GM23338 (cell line): ENCODE results near the gene CORO7. TPM values are rescaled to one million over a fixed set of nuclear protein-coding genes. Genes with fewer than 3 reads are reported as not detected.

Experiments
- ATAC-seq: fragments of 200-7000 bp; cut with Tn5 transposase; 3 replicates; pipeline ENCODE4 v1.9.1; 2020
- DNase-seq: peaks from one replicate; pipeline ENCODE4 v3.0.0-alpha.2; 2015; ENCODE audit warnings: low spot score
- H2AFZ ChIP-seq: fragments of 200-600 bp; sonication (generic); 2 replicates; pipeline ENCODE4 v1.8.0; 2016; ENCODE audit warnings: antibody characterized with exemption, mild to moderate bottlenecking, moderate library complexity
- H3F3A ChIP-seq: fragments of 200-600 bp; sonication (generic); replicated peaks from 2 replicates; pipeline ENCODE4 v1.8.0; 2017; ENCODE audit warnings: antibody characterized with exemption, mixed run types, low read depth
- H3K27ac ChIP-seq: fragments of 200-600 bp; sonication (generic); 2 replicates; pipeline ENCODE4 v1.6.1; 2016; ENCODE audit warnings: low read depth
- H3K27me3 ChIP-seq: fragments of 200-600 bp; sonication (generic); 2 replicates; pipeline ENCODE4 v1.8.0; 2016; ENCODE audit warnings: mild to moderate bottlenecking, mixed run types, moderate library complexity; ENCODE audit not compliant: insufficient read depth
- H3K36me3 ChIP-seq: fragments of 200-600 bp; sonication (generic); 2 replicates; pipeline ENCODE4 v1.8.0; 2016; ENCODE audit warnings: mild to moderate bottlenecking; ENCODE audit not compliant: insufficient read depth
- H3K4me1 ChIP-seq: fragments of 200-600 bp; sonication (generic); 2 replicates; pipeline ENCODE4 v1.8.0; 2016; ENCODE audit warnings: mild to moderate bottlenecking, moderate library complexity; ENCODE audit not compliant: insufficient read depth
- H3K4me2 ChIP-seq: fragments of 200-600 bp; sonication (generic); 2 replicates; pipeline ENCODE4 v1.7.1; 2017; ENCODE audit warnings: mixed run types
- H3K4me3 ChIP-seq: fragments of 200-600 bp; sonication (generic); 2 replicates; pipeline ENCODE4 v1.6.1; 2016; ENCODE audit warnings: mixed run types
- H3K79me2 ChIP-seq: fragments of 200-600 bp; sonication (generic); replicated peaks from 2 replicates; pipeline ENCODE4 v1.8.0; 2017; ENCODE audit warnings: mild to moderate bottlenecking; ENCODE audit not compliant: insufficient read depth
- H3K9me2 ChIP-seq: fragments of 200-600 bp; sonication (generic); 2 replicates; pipeline ENCODE4 v1.8.0; 2017; ENCODE audit not compliant: insufficient read depth
- H4K20me1 ChIP-seq: fragments of 200-600 bp; sonication (generic); replicated peaks from 2 replicates; pipeline ENCODE4 v1.8.0; 2017; ENCODE audit warnings: mild to moderate bottlenecking; ENCODE audit not compliant: insufficient read depth
- H3K27ac Mint-ChIP-seq: 2 replicates; pipeline ENCODE4 v1.8.0; 2020; ENCODE audit warnings: inconsistent platforms, mild to moderate bottlenecking, moderate library complexity, mixed read lengths
- H3K27me3 Mint-ChIP-seq: 3 replicates; pipeline ENCODE4 v1.8.0; 2022; ENCODE audit warnings: low read depth, mild to moderate bottlenecking, moderate library complexity, mixed read lengths, inconsistent platforms; ENCODE audit not compliant: insufficient read depth, poor library complexity
- H3K36me3 Mint-ChIP-seq: 3 replicates; pipeline ENCODE4 v1.8.0; 2021; ENCODE audit warnings: low read depth, mild to moderate bottlenecking, inconsistent platforms, moderate library complexity, mixed read lengths
- H3K4me1 Mint-ChIP-seq: 3 replicates; pipeline ENCODE4 v1.8.0; 2020; ENCODE audit warnings: mild to moderate bottlenecking, inconsistent platforms, mixed read lengths
- H3K4me3 Mint-ChIP-seq: 3 replicates; pipeline ENCODE4 v1.8.0; 2021; ENCODE audit warnings: moderate library complexity, mild to moderate bottlenecking, inconsistent platforms, mixed read lengths
- H3K9me3 Mint-ChIP-seq: 3 replicates; pipeline ENCODE4 v1.8.0; 2020; ENCODE audit warnings: moderate library complexity, mild to moderate bottlenecking, inconsistent platforms, mixed read lengths
- CTCF ChIP-seq, 2 experiments: fragments of 200-600 bp in 1 of 2; sonication (generic) in 1 of 2; conservative IDR thresholded peaks; 2 replicates each; pipeline versions ENCODE4 v1.5.1 to v1.6.1; 2016 to 2017; ENCODE audit warnings: antibody characterized with exemption in 2 of 2, low read depth in 2 of 2, mild to moderate bottlenecking in 2 of 2, moderate library complexity in 1 of 2
- ETS1 ChIP-seq: IDR thresholded peaks from 2 replicates; pipeline ENCODE4 v1.6.1; 2016; ENCODE audit warnings: antibody characterized with exemption
- EZH2 ChIP-seq: fragments of 200-600 bp; sonication (generic); IDR thresholded peaks from one replicate; pipeline ENCODE4 v1.8.0; 2017; ENCODE audit warnings: antibody characterized with exemption, mild to moderate bottlenecking, low read depth; ENCODE audit not compliant: unreplicated experiment
- EZH2phosphoT487 ChIP-seq: fragments of 200-600 bp; sonication (generic); IDR thresholded peaks from one replicate; pipeline ENCODE4 v1.8.1; 2018; ENCODE audit warnings: antibody characterized with exemption; ENCODE audit not compliant: unreplicated experiment
- JUNB ChIP-seq: IDR thresholded peaks from one replicate; pipeline ENCODE4 v1.6.1; 2016; ENCODE audit warnings: antibody characterized with exemption; ENCODE audit not compliant: unreplicated experiment
- NANOG ChIP-seq: IDR thresholded peaks from 2 replicates; pipeline ENCODE4 v1.6.1; 2016; ENCODE audit warnings: antibody characterized with exemption, borderline replicate concordance
- POLR2AphosphoS5 ChIP-seq: IDR thresholded peaks from 2 replicates; pipeline ENCODE4 v1.6.1; 2016; ENCODE audit warnings: antibody characterized with exemption, low read depth
- REST ChIP-seq: IDR thresholded peaks from one replicate; pipeline ENCODE4 v1.6.1; 2018; ENCODE audit warnings: antibody characterized with exemption; ENCODE audit not compliant: unreplicated experiment
- STAT1 ChIP-seq: IDR thresholded peaks from one replicate; pipeline ENCODE4 v1.6.1; 2016; ENCODE audit warnings: antibody characterized with exemption; ENCODE audit not compliant: unreplicated experiment
- ZNF114 ChIP-seq: fragments of 250-450 bp; sonication (Bioruptor Pico); IDR thresholded peaks from 2 replicates; pipeline ENCODE4 v1.5.0; 2020; ENCODE audit warnings: mild to moderate bottlenecking, moderate library complexity
- ZNF331 ChIP-seq: fragments of 250-450 bp; sonication (Bioruptor Pico); IDR thresholded peaks from 2 replicates; pipeline ENCODE4 v1.5.0; 2020; ENCODE audit warnings: low read depth, mild to moderate bottlenecking, moderate library complexity
- polyA plus RNA-seq: library from polyadenylated mRNA; unstranded; fragments of >200 nt; fragmentation: Nextera tagmentation; extraction: Ambion mirVana; gene quantifications from 2 replicates; pipeline ENCODE4 v1.2.1, GENCODE V29; 2016
- total RNA-seq: library from RNA; depleted of rRNA; stranded (reverse); fragments of >200 nt; shearing (Covaris generic); gene quantifications from 2 replicates; pipeline ENCODE4 v1.2.3, GENCODE V29; 2014

CORO7 gene
- total and polyA plus RNA-seq, 2 experiments from 2014 or later = 14.2 to 46.4 TPM

- no peak for TF ChIP-seq CTCF (conservative IDR thresholded peaks at IDR 0.05; ENCODE audit: low read depth in 2 of 2)
- TF ChIP-seq NANOG = no peak
- no peak for TF ChIP-seq JUNB
- TF ChIP-seq ZNF114 (CRISPR knock-in tag) = no peak
- no peak for TF ChIP-seq EZH2
- no peak for TF ChIP-seq REST
- TF ChIP-seq POLR2AphosphoS5 = no peak
- TF ChIP-seq ETS1 = no peak
- no peak for TF ChIP-seq STAT1
- no peak for TF ChIP-seq EZH2phosphoT487
These were observed 33.5 kb downstream of the CORO7 start (continued) for GRCh38 chr16:4382795-4383357.

GRCh38 chr16:4381935-4382794 lies 34.2 kb downstream of the CORO7 start:
- Histone ChIP-seq H3K79me2 (no peaks in the 10 kb centered on the region), H3K9me2 (no peaks in the 10 kb centered on the region), H4K20me1 (no peaks in the 10 kb centered on the region; the same call in 1 of the 2 replicates), H3K4me1 (peaks cover 14% of the 10 kb centered on the region), H3K4me3 (no peak overlapping the region), H3K36me3 (no peaks in the 10 kb centered on the region), H3K27me3 (no peaks in the 10 kb centered on the region), H3K4me2 (no peak overlapping the region), H3K27ac (0 out of 2 replicates have a peak overlapping the region, but pooled peaks have one; percentile 59), H2AFZ (no peak overlapping the region), H3F3A (no peaks in the 10 kb centered on the region)
- Mint-ChIP-seq H3K36me3 (no peaks in the 10 kb centered on the region; the same call in 1 of the 3 replicates), H3K4me3 (no peak overlapping the region), H3K9me3 (no peaks in the 10 kb centered on the region), H3K4me1 (peaks cover 32% of the 10 kb centered on the region), H3K27me3 (peaks cover 3% of the 10 kb centered on the region), H3K27ac (no peak overlapping the region)
- DNase-seq = peak; percentile 18
- no peak for ATAC-seq
- no peak for TF ChIP-seq REST
- no peak for TF ChIP-seq ETS1
- no peak for TF ChIP-seq ZNF331 (CRISPR knock-in tag)
- no peak for TF ChIP-seq NANOG
- no peak for TF ChIP-seq EZH2
- TF ChIP-seq STAT1 = no peak
- TF ChIP-seq CTCF (conservative IDR thresholded peaks at IDR 0.05; ENCODE audit: low read depth in 2 of 2) = no peak
